COLO668 (cell line): ENCODE measurements around the gene CD248.
"Not testable (repeated sequence)": the region's sequence is repeated elsewhere in the genome, so short reads cannot be mapped to it uniquely, and the experiment has no call there.

Source experiments
- DNase-seq: peaks from one replicate; lab custom pipeline; 2025; ENCODE audit not compliant: unreplicated experiment; lab: John Stamatoyannopoulos, UW

CD248 gene

DNA sequence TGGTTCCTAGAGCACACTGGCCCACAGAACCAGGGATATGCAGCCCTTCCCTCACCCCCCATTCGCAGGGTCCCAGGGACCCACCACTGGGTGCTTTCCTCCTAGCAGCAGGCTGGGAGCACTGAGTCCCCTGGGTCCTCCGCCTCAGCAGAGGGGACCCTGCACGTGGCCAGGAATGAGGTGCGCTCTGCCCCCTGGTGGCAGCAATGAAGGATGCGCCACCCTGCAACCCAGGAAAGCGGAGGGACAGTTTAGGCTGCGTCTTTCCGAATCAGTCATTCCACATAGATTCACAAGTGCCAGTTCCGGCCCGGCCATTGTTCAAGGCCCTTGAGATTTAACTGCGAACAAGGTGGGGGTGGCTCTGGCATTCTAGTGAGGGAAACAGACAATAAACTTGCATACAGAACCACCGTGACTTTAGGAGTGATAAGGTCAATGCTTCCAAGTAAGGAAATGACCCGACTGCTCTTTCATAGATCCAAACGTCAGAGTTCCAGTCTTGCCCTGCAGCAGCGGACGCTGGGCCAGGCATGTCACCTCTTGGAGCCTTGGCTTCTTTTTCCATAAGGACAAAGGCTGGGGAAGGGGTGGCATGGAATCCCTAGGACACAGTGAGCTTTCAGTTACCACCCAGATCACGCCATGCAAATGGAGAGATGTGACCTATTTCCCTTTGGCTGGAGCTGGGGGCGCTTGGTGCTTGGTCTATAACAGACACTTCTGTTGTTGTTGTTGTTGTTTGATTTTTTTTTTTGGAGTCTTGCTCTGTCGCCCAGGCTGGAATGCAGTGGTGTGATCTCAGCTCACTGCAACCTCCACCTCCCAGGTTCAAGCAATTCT is 11.7 kb upstream of the CD248 start:
- peak; percentile 69 for DNase-seq

DNA sequence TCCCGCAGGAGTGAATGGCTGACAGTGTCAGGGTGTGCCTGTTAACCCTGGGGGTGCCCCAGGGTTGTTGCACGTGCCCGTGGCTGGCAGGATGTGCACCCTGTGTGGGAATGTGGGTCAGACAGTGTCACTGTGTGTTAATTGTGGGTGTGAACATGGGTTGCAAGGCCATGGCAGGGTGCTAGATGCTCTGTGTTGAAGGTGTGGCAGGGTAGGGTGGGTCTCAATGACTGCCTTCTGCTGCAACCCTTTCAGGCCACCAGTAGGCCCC is 11.1 kb upstream of the CD248 start:
- DNase-seq = no peak

- DNase-seq = no peak
These were observed 10.6 kb upstream of the CD248 start for GRCh38 chr11:66327171-66328030.

- no peak for DNase-seq
These were observed 9.6 kb upstream of the CD248 start for GRCh38 chr11:66326261-66327111.

DNA sequence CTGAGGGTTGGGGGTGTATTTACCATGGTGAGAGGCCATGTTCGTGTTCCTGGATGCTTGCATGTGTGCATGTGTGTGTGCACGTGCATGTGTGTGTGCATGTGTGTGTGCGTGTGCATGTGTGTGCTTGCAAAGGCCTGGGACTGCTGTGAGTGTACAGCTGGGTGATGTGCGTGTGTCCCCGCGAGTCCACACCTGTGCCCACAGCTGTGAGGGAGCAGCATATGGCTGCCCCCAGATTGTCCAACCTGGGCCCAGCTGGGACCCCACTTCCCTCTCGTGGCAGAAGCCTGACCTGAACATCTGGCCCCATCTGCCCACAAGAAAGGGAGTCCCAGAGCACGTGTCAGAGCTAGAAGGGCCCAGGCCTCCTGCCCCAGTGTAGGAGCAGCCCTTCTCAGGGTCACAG is 8.4 kb upstream of the CD248 start:
- no peak for DNase-seq

- no peak for DNase-seq
These were observed 7.8 kb upstream of the CD248 start for GRCh38 chr11:66324664-66325063.

- DNase-seq = no peak
These were observed 6.8 kb upstream of the CD248 start for GRCh38 chr11:66323684-66324083.

- no peak for DNase-seq
These were observed 6.0 kb upstream of the CD248 start for GRCh38 chr11:66322732-66323427.

DNA sequence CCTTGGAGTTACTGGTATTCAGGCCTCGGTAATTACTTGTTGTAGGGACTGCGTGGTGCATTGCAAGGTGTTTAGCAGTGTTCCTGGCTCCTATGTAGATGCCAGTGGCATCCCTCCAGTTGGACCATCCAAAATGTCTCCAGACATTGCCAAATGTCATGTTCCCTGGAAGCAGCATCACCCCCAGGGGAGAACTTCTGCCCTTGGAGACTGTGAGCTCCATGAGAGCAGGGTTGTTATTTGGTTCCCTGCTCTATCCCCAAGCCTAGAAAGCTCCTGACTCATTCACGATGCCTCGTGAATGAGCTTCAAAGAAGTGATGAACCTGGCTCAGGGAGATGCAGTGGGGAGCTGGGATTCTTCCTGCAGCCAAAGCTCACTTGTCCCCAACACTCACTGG is 4.8 kb upstream of the CD248 start:
- DNase-seq = no peak

- DNase-seq = not testable (repeated sequence)
These were observed 3.9 kb upstream of the CD248 start for GRCh38 chr11:66320748-66321147.

- not testable (repeated sequence) for DNase-seq
These were observed 3.4 kb upstream of the CD248 start for GRCh38 chr11:66320289-66320688.

- no peak for DNase-seq
These were observed 1.7 kb upstream of the CD248 start for GRCh38 chr11:66318600-66318970.

GRCh38 chr11:66317723-66318599 is 1.1 kb upstream of the CD248 start:
- no peak for DNase-seq

- DNase-seq = no peak
These were observed 478 bp upstream of the CD248 start for GRCh38 chr11:66317322-66317722.

- DNase-seq = peak; percentile 57
These were observed 678 bp downstream of the CD248 start for GRCh38 chr11:66315921-66316811.

DNA sequence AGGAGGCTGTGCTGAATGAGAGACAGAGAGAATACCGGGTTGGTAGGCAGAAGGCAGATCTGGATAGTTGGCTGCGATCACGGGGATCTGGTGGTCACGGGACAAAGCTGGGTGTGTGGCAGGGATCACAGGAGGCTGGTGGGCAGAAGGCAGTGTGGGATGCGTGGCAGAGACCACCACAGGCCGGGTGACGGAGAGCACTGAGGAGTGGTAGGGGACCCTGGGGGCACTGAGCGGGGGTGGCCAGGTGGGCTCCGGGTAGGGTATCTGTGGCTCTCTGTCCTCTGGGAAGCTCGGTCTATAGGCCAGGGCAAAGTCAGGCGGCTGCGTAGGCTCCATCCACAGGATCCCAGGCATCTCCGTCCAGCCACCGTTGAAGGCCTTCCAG is 1.4 kb downstream of the CD248 start:
- no peak for DNase-seq

DNA sequence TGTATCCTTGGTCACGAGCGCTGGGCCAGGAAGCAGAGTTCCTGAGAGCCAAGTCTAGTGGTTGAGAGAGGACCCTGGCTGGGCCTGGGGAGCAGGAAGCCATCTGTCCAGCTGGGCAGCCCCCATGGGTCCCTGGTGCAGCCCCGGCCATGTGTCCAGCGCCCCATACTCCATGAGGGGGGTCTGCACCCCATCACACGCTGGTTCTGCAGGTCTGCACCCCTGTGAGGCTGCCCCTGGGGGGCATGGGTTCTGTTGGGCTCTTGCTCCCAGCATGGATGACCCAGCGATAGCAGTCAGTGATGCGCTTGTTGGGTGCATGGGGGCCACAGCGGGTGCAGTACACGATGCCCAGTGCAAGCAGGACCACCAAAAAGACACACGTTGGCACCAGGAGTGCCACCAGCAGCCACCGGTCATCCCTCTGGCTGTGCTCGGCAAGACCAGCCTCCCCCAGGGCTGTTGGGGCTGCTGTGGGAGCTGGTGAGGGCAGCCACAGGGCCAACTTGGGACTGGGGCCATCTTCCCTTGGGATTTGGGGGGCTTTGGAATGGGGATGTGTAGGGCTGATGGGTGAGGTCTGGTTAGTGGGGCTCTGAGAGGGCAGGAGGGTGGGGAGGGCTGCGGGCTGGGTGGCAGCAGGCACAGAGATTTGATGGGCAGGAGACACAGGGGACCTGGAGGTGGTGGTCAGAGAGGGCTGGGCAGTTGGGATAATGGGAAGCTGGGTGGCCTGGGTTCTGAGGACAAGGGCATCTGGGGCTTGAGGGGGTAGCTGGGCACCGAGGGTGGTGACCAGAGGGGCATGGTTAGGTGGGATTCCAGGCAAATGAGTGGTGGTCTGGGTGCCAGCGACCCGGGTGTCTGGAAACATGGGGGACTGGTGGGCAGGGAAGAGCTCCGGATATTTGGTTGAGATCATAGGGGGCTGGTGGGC is 2.0 kb downstream of the CD248 start:
- no peak for DNase-seq

DNA sequence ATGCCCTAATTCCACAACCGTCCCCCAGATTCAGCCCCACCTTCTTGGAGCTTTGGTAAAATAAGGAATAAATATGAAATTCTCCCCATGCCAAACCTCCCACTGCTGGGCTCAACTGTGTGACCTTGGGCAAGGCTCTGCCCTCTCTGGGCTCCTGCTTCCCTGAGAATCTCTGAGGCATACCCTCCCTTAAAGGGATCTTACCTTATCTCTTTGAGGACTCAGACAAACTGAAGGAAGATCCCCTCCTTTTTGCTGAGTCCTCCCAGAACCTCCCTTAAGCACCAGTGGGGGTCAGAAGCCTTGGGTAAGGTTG is 2.7 kb downstream of the CD248 start:
- DNase-seq = no peak
